DOHH2 (cell line): ENCODE results near the gene SCAMP1.

Source experiments
- H3F3A ChIP-seq: fragments of 200-600 bp; sonication (generic), shearing (Covaris generic); 2 replicates; pipeline ENCODE4 v1.6.0; 2016; ENCODE audit warnings: antibody characterized with exemption, mild to moderate bottlenecking; ENCODE audit not compliant: control insufficient read depth, insufficient read depth
- H3K27ac ChIP-seq: fragments of 200-600 bp; sonication (generic); 2 replicates; pipeline ENCODE4 v1.5.1; 2014; ENCODE audit warnings: low read depth, mild to moderate bottlenecking, low read length, moderate library complexity
- H3K27me3 ChIP-seq: fragments of 200-600 bp; sonication (generic); 2 replicates; pipeline ENCODE4 v1.6.1; 2014; ENCODE audit warnings: mild to moderate bottlenecking, low read length, mixed read lengths; ENCODE audit not compliant: control insufficient read depth
- H3K36me3 ChIP-seq: fragments of 200-600 bp; sonication (generic); 2 replicates; pipeline ENCODE4 v1.6.1; 2014; ENCODE audit warnings: mild to moderate bottlenecking, low read length, moderate library complexity, mixed read lengths; ENCODE audit not compliant: control insufficient read depth
- H3K4me1 ChIP-seq: fragments of 200-600 bp; sonication (generic); 2 replicates; pipeline ENCODE4 v1.6.1; 2014; ENCODE audit warnings: mild to moderate bottlenecking, low read length, mixed read lengths; ENCODE audit not compliant: control insufficient read depth
- H3K4me2 ChIP-seq: fragments of 200-600 bp; sonication (generic); 2 replicates; pipeline ENCODE4 v1.6.0; 2014; ENCODE audit warnings: mild to moderate bottlenecking, low read length, moderate library complexity
- H3K4me3 ChIP-seq: fragments of 200-600 bp; sonication (generic); 2 replicates; pipeline ENCODE4 v1.5.1; 2014; ENCODE audit warnings: mild to moderate bottlenecking, low read length, mixed read lengths
- H3K79me2 ChIP-seq: fragments of 200-600 bp; sonication (generic); 2 replicates; pipeline ENCODE4 v1.6.1; 2014; ENCODE audit warnings: mild to moderate bottlenecking, low read length, mixed read lengths; ENCODE audit not compliant: control insufficient read depth
- H3K9me2 ChIP-seq: fragments of 200-600 bp; sonication (generic); replicated peaks from 2 replicates; pipeline ENCODE4 v1.6.1; 2014; ENCODE audit warnings: mild to moderate bottlenecking, low read length, mixed read lengths; ENCODE audit not compliant: control insufficient read depth
- H3K9me3 ChIP-seq: fragments of 200-600 bp; sonication (generic); 2 replicates; pipeline ENCODE4 v1.6.1; 2014; ENCODE audit warnings: antibody characterized with exemption, low read length, mixed read lengths; ENCODE audit not compliant: control insufficient read depth, insufficient read depth
- H4K20me1 ChIP-seq: fragments of 200-600 bp; sonication (generic); 2 replicates; pipeline ENCODE4 v1.6.0; 2014; ENCODE audit warnings: low read depth, mild to moderate bottlenecking, antibody characterized with exemption, low read length, moderate library complexity; ENCODE audit not compliant: control insufficient read depth, insufficient read depth
- CTCF ChIP-seq: fragments of 200-600 bp; sonication (generic); IDR thresholded peaks from one replicate; pipeline ENCODE4 v1.5.1; 2014; ENCODE audit warnings: antibody characterized with exemption, mild to moderate bottlenecking, low read depth, low read length; ENCODE audit not compliant: poor library complexity, severe bottlenecking
- EZH2phosphoT487 ChIP-seq: fragments of 200-600 bp; sonication (generic); IDR thresholded peaks from 2 replicates; pipeline ENCODE4 v1.6.1; 2017; ENCODE audit warnings: borderline replicate concordance, mild to moderate bottlenecking, antibody characterized with exemption, low read length, moderate library complexity, mixed read lengths

SCAMP1 gene

DNA sequence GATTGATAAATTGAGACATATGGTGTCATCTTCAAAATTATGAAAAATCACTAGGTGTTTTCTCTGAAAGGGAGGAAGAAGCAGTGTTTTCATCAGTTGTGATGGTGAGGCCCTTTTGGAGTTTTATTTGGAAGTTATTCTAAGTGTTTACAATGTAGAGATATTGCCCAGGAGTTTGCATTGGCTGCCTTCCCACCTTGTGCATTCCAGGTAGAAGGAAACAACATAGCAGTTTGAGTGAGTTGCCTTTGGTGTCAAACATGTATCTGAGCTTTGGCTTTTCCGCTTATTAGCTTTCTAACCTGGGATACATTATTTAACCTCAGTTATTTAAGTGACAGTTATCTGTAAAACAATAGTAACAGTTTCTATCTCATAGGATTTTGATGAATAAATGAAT is 122.5 kb downstream of the SCAMP1 start:
- Histone ChIP-seq H3K9me3 (no peaks in the 10 kb centered on the region), H3K4me1 (peaks cover 20% of the 10 kb centered on the region), H3K36me3 (peaks cover 6% of the 10 kb centered on the region; the same call in 1 of the 2 replicates), H4K20me1 (no peaks in the 10 kb centered on the region), H3K79me2 (no peaks in the 10 kb centered on the region), H3F3A (0 out of 2 replicates have a peak, but pooled peaks cover 4% of the 10 kb centered on the region), H3K4me3 (no peak overlapping the region), H3K9me2 (no peaks in the 10 kb centered on the region), H3K4me2 (no peak overlapping the region), H3K27ac (no peak overlapping the region), H3K27me3 (no peaks in the 10 kb centered on the region)
- TF ChIP-seq CTCF (no peak), EZH2phosphoT487 (no peak)

DNA sequence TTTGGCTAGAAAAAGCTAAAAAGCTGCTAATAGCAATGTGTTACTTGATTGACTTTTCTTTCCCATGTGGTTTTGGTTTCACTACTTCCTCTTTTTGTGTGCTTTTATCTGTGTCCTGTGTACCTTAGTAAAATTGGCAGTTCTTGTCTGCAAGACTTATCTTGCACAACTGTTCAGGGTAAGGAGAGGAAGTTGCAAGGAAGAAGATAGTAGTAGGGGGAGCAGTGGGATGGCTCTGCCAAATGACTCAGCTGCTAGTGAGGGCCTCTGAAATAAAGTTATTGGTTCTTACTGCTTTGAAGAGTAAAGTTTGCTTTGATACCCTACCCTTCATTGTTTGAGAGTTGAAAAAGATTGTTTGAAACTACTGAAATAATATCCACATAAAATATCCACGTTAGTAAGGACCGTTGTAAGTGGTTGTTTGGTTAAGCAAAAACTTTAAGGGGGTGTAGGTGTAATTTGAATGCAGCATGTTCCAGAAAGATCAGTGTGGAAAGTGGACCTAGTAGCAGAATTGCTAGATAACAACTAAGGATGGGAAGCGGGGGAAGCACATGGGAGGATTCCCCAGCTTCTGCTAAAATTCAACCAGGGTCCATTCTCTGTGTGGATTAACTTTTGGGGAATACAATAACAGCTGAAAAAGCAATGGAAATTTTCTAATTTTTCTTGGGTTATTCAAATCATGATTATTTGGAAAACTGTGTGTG is 123.5 kb downstream of the SCAMP1 start:
- Histone ChIP-seq H3K36me3 (peaks cover 9% of the 10 kb centered on the region; the same call in 1 of the 2 replicates), H3K27ac (peak overlapping the region; percentile 9), H3K9me2 (no peaks in the 10 kb centered on the region), H4K20me1 (no peaks in the 10 kb centered on the region), H3K27me3 (no peaks in the 10 kb centered on the region), H3K9me3 (no peaks in the 10 kb centered on the region), H3F3A (0 out of 2 replicates have a peak, but pooled peaks cover 4% of the 10 kb centered on the region), H3K4me1 (peaks cover 20% of the 10 kb centered on the region), H3K4me3 (peak overlapping the region; percentile 32), H3K79me2 (no peaks in the 10 kb centered on the region), H3K4me2 (peak overlapping the region; percentile 50)
- TF ChIP-seq EZH2phosphoT487 (no peak), CTCF (no peak)

- H4K20me1 ChIP-seq, result no peaks in the 10 kb centered on the region
- no peak overlapping the region for H3K27ac ChIP-seq
- H3K4me2 ChIP-seq, result no peak overlapping the region
- H3K9me3 ChIP-seq, result no peaks in the 10 kb centered on the region
- peaks cover 9% of the 10 kb centered on the region; the same call in 1 of the 2 replicates for H3K36me3 ChIP-seq
- H3K79me2 ChIP-seq, result no peaks in the 10 kb centered on the region
- no peak overlapping the region for H3K4me3 ChIP-seq
- no peaks in the 10 kb centered on the region for H3K27me3 ChIP-seq
- 0 out of 2 replicates have a peak, but pooled peaks cover 4% of the 10 kb centered on the region for H3F3A ChIP-seq
- H3K4me1 ChIP-seq, result peaks cover 20% of the 10 kb centered on the region
- TF ChIP-seq CTCF, result no peak
- H3K9me2 ChIP-seq, result no peaks in the 10 kb centered on the region
Measured at GRCh38 chr5:78486218-78486617, 125.8 kb downstream of the SCAMP1 start.
